Lower leg skin (tissue), 4 donors: ENCODE data around the gene EPC1. TPM values are rescaled to one million over a fixed set of nuclear protein-coding genes. Genes with fewer than 3 reads are reported as not detected.

Source experiments
- DNase-seq, 2 donors: peaks; one replicate each; pipeline ENCODE4 v3.0.0-alpha.2; 2019; ENCODE audit warnings: low spot score in 2 of 2
- H3K4me3 ChIP-seq: fragments of 200-600 bp; sonication (generic); 2 replicates; pipeline ENCODE4 v1.5.1; 2017; ENCODE audit warnings: mild to moderate bottlenecking, low read depth; ENCODE audit not compliant: poor library complexity, severe bottlenecking
- CTCF ChIP-seq, 3 donors: fragments of 450-650 bp; IDR thresholded peaks; one replicate each; pipeline ENCODE4 v1.5.1; 2016; ENCODE audit warnings: antibody characterized with exemption in 3 of 3, mild to moderate bottlenecking in 3 of 3, moderate library complexity in 2 of 3
- POLR2A ChIP-seq, 2 donors: fragments of 450-650 bp; IDR thresholded peaks; one replicate each; pipeline ENCODE4 v1.6.1; 2016 to 2017; ENCODE audit warnings: antibody characterized with exemption in 2 of 2, mild to moderate bottlenecking in 1 of 2, moderate library complexity in 1 of 2
- WGBS, 2 donors: methylation state at CpG; one replicate each; pipeline ENCODE4 v1.1.5; 2018; 5-methylcytosine and 5-hydroxymethylcytosine counted together
- intact Hi-C: fragments of 100-400 bp; cut with DNase I; formaldehyde crosslinking; loops from one replicate; pipeline ENCODE4 v1.15.0; 2023; ENCODE audit warnings: low total_unique reads
- total RNA-seq, 4 donors: library from RNA; depleted of rRNA; stranded (reverse); fragments of >200 nt; gene quantifications; one replicate each; pipeline ENCODE4 v1.1.0, GENCODE V29; 2016

EPC1 gene
- total RNA-seq, 4 donors from 2014 or later: 33.9 to 42.3 (median 36.8) TPM

GRCh38 chr10:32329061-32329460 is 17.9 kb downstream of the EPC1 start:
- WGBS, 2 donors: 88 to 92% methylated on average over 1 of the region's 1 CpG
- H3K4me3 ChIP-seq: no peak overlapping the region
- DNase-seq: no peak
- intact Hi-C loops: no loop called here
- no peak for TF ChIP-seq POLR2A (IDR thresholded peaks at IDR 0.05)
- no peak for TF ChIP-seq CTCF (IDR thresholded peaks at IDR 0.05)

- WGBS, 2 donors: 49 to 60% methylated on average over 3 of the region's 3 CpGs
- DNase-seq: no peak
- no peak overlapping the region for H3K4me3 ChIP-seq
- intact Hi-C loops: no loop called here
- TF ChIP-seq POLR2A (IDR thresholded peaks at IDR 0.05): no peak
- TF ChIP-seq CTCF (IDR thresholded peaks at IDR 0.05): no peak
These were observed 18.5 kb downstream of the EPC1 start for GRCh38 chr10:32328499-32328898.

GRCh38 chr10:32327364-32327691 is 19.6 kb downstream of the EPC1 start:
- intact Hi-C loops: no loop called here
- TF ChIP-seq CTCF (IDR thresholded peaks at IDR 0.05) (no peak), POLR2A (IDR thresholded peaks at IDR 0.05) (no peak)

GRCh38 chr10:32326680-32327363 is 20.1 kb downstream of the EPC1 start:
- WGBS, 2 donors: 58 to 69% methylated on average over 4 of the region's 4 CpGs
- intact Hi-C loops: no loop called here
- H3K4me3 ChIP-seq: no peak overlapping the region
- DNase-seq: no peak
- TF ChIP-seq POLR2A (IDR thresholded peaks at IDR 0.05) (no peak), CTCF (IDR thresholded peaks at IDR 0.05) (no peak)

More at GRCh38 chr10:32327364-32327691, 19.6 kb downstream of the EPC1 start:
- no peak for DNase-seq
- 70 to 73% methylated on average over 1 of the region's 1 CpG for WGBS, 2 donors
- H3K4me3 ChIP-seq: no peak overlapping the region

GRCh38 chr10:32326119-32326518 is 20.8 kb downstream of the EPC1 start:
- no peak for TF ChIP-seq POLR2A (IDR thresholded peaks at IDR 0.05)
- no peak for TF ChIP-seq CTCF (IDR thresholded peaks at IDR 0.05)
- intact Hi-C loops: no loop called here
- 55 to 64% methylated on average over 4 of the region's 4 CpGs for WGBS, 2 donors
- H3K4me3 ChIP-seq: no peak overlapping the region
- DNase-seq: no peak

GRCh38 chr10:32323051-32323450 is 23.9 kb downstream of the EPC1 start:
- intact Hi-C loops: no loop called here
- 75 to 76% methylated on average over 2 of the region's 2 CpGs for WGBS, 2 donors
- no peak for TF ChIP-seq POLR2A (IDR thresholded peaks at IDR 0.05)
- no peak for TF ChIP-seq CTCF (IDR thresholded peaks at IDR 0.05)

More at GRCh38 chr10:32323051-32323450, 23.9 kb downstream of the EPC1 start:
- DNase-seq: no peak
- no peak overlapping the region for H3K4me3 ChIP-seq
